Pancreas (tissue), 10 donors: ENCODE results near the gene C21orf58. TPM values are rescaled to one million over a fixed set of nuclear protein-coding genes. Genes with fewer than 3 reads are reported as not detected.

ENCODE experiments used
- ATAC-seq, 4 donors: fragments of 200-7000 bp; cut with Tn5 transposase; one replicate each; pipeline versions ENCODE4 v1.8.0 to v1.9.1; 2020; ENCODE audit warnings: mild to moderate bottlenecking in 4 of 4, moderate library complexity in 4 of 4
- DNase-seq, 6 donors: peaks; one replicate each; pipeline ENCODE4 v3.0.0-alpha.2; 2020
- FAIRE-seq: peaks from 2 replicates; lab custom pipeline; 2012; peaks lifted over from hg19 to GRCh38; lab: Jason Lieb, UNC
- H3K27ac ChIP-seq, 4 donors: fragments of 200-600 bp; sonication (generic); 1 replicate in 3 of 4; 2 replicates in 1 of 4; pipeline versions ENCODE4 v1.5.0 to v1.8.0; 2020
- H3K27me3 ChIP-seq, 4 donors: fragments of 200-600 bp; one replicate each; pipeline ENCODE4 v1.8.0; 2021
- H3K36me3 ChIP-seq, 3 donors: fragments of 200-600 bp; sonication (generic) in 1 of 3; one replicate each; pipeline versions ENCODE4 v1.5.0 to v1.8.0; 2020 to 2021
- H3K4me1 ChIP-seq, 3 donors: fragments of 200-600 bp; one replicate each; pipeline ENCODE4 v1.8.0; 2021
- H3K4me3 ChIP-seq, 4 donors: fragments of 200-600 bp; sonication (generic) in 2 of 4; one replicate each; pipeline versions ENCODE4 v1.5.0 to v1.8.0; 2020 to 2021
- H3K9me3 ChIP-seq, 4 donors: fragments of 200-600 bp; one replicate each; pipeline ENCODE4 v1.8.0; 2021
- WGBS, 2 donors: extraction: QIAGEN DNeasy Blood & Tissue Kit; methylation state at CpG; one replicate each; pipeline ENCODE4 v1.1.7; 2013; 5-methylcytosine and 5-hydroxymethylcytosine counted together
- intact Hi-C, 3 donors: fragments of 100-400 bp; cut with DNase I; formaldehyde crosslinking; loops; one replicate each; pipeline versions ENCODE4 v1.11.1 to v1.14.2; 2022
- polyA plus RNA-seq, 2 donors: library from polyadenylated mRNA; stranded (reverse); fragments of 200-250 nt; gene quantifications; one replicate each; pipeline ENCODE4 v1.2.3, GENCODE V29; 2013
- total RNA-seq, 6 donors: library from RNA; stranded (reverse); fragmentation: NEBNext Ultra II Directional in 4 of 6; extraction: Animal tissue kit (Norgen Biotek cat#: 25700) in 4 of 6; gene quantifications; one replicate each; pipeline versions ENCODE4 v1.2.1 to v1.2.4, GENCODE V29; 2021 to 2023
- TF ChIP-seq, protein P1 (sequence below), 4 donors: fragments of 200-600 bp; sonication (generic) in 3 of 4; IDR thresholded peaks; one replicate each; pipeline versions ENCODE4 v1.5.0 to v1.8.0; 2021; ENCODE audit warnings: antibody characterized with exemption in 4 of 4
- donor health status: healthy with polysubstance abuse.
- donor health status: DM: no; HTN: no; CAD: no; lungs with moderate emphysema.
- donor health status: DM: no; HTN: no; CAD: no.
- donor health status: control.
- donor health status: control.
- donor health status: Bipolar disorder and iron deficiency.
- donor health status: DM: yes; HTN: yes; CAD: no.
- donor health status: DM: no; HTN: no; CAD: no.
- donor health status: DM: no; HTN: no; CAD: no.
- donor health status: DM: yes; HTN: yes; CAD: no.

The C21orf58 gene
- total and polyA plus RNA-seq, 8 donors = 0.88 to 13.1 (median 2.7) TPM

DNA sequence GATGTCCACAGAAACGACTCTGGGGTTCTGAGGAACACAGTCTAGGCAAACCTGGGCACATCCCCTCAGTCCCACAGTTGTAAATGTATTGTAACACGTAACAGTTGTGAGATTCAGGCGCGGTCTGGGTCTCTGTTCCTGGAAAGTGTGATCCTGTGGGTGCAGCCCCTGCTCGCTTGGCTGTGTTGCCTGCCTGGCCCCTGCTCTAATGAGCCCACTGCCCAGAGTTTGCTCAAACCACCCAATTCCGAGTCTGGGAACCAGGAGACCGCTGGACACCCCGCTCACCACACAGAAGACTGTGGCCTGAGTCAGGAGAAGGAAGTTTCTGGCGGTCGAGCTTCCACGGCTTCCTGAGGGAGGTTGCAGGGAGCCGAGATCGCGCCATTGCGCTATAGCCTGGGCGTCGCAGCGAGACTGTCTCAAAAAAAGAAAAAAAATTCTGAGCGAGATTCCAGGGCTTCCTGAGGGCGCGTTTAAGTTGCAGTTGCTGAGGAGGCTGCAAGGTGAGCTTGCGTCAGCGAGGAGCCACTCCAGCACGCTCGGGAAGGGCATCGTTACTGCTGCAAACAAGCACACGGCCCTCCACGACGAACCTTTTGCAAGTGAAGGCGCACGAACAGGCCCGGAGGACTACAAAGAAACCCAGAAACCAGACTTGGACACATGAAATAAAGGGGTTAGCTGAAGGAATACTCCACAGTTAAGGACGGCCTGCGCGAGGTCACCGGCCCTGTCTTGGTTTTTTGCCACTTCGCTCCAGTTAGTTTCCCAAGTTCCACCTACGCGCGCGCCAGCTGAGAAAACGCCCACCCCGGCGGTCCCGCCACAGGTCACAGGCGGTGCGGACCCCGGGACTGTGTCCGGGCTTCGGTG is 1.1 kb downstream of the C21orf58 start:
- no peak for FAIRE-seq
- Histone ChIP-seq H3K27ac (no peak overlapping the region), H3K27me3 (no peaks in the 10 kb centered on the region), H3K36me3 (no peaks in the 10 kb centered on the region), H3K9me3 (no peaks in the 10 kb centered on the region), H3K4me1 (peaks cover 5 to 10% (median 10%) of the 10 kb centered on the region in 3 donors), H3K4me3 (peak overlapping the region; percentile 75 to 99 (median 91))
- ATAC-seq = no peak
- intact Hi-C loops = no loop called here
- TF ChIP-seq, protein P1, sequence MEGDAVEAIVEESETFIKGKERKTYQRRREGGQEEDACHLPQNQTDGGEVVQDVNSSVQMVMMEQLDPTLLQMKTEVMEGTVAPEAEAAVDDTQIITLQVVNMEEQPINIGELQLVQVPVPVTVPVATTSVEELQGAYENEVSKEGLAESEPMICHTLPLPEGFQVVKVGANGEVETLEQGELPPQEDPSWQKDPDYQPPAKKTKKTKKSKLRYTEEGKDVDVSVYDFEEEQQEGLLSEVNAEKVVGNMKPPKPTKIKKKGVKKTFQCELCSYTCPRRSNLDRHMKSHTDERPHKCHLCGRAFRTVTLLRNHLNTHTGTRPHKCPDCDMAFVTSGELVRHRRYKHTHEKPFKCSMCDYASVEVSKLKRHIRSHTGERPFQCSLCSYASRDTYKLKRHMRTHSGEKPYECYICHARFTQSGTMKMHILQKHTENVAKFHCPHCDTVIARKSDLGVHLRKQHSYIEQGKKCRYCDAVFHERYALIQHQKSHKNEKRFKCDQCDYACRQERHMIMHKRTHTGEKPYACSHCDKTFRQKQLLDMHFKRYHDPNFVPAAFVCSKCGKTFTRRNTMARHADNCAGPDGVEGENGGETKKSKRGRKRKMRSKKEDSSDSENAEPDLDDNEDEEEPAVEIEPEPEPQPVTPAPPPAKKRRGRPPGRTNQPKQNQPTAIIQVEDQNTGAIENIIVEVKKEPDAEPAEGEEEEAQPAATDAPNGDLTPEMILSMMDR (IDR thresholded peaks at IDR 0.05) = no peak
- DNase-seq = peak in 3 of 6 donors; percentile 30 to 56 (median 32)
- 7 to 9% methylated on average over 50 of the region's 50 CpGs for WGBS, 2 donors

DNA sequence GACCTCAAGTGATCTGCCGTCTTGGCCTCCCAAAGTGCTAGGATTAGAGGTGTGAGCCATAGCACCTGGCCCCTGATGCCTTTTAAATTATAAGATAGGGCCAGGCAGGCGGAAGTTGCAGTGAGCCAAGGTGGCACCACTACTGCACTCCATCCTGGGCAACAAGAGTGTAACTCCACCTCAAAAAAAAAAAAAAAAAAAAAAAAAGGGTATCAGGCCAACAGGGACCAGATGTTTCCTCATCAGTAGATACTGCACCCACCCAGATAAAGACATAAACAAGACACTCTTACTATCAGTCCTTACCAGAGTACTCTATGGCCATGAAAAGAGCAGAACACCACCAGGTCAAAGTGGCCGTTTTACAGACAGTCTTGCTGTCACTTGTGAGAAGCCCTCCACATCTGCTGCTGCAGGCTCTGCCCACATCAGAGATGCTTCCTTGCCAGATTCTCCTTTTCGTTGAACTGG is 3.3 kb downstream of the C21orf58 start:
- intact Hi-C loops = no loop called here
- TF ChIP-seq, protein P1 (IDR thresholded peaks at IDR 0.05) = no peak
- Histone ChIP-seq H3K4me3 (no peak overlapping the region), H3K9me3 (no peaks in the 10 kb centered on the region), H3K27ac (no peak overlapping the region), H3K4me1 (peaks cover 5 to 10% (median 10%) of the 10 kb centered on the region in 3 donors), H3K27me3 (no peaks in the 10 kb centered on the region), H3K36me3 (no peaks in the 10 kb centered on the region)
- WGBS, 2 donors = 72 to 76% methylated on average over 4 of the region's 4 CpGs
- no peak for ATAC-seq
- DNase-seq = no peak
- FAIRE-seq = no peak

DNA sequence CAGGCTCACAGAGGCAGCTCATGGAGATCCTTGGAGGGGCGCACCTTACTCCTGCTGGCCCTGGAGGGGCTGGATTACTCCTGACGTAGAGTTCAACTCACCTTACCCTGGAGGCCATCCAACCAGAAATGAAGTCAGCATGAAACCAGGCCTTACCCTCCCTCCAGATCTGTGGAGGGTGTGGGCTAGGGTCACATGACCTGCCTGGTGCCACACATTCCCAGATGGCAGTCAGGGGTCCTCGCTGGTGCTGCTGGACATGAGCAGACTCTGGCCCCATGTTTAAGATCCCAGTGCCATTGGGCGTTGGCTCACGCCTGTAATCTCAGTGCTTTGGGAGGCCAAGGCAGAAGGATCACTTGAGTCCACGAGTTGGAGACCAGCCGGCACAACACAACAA is 4.5 kb downstream of the C21orf58 start:
- FAIRE-seq = no peak

DNA sequence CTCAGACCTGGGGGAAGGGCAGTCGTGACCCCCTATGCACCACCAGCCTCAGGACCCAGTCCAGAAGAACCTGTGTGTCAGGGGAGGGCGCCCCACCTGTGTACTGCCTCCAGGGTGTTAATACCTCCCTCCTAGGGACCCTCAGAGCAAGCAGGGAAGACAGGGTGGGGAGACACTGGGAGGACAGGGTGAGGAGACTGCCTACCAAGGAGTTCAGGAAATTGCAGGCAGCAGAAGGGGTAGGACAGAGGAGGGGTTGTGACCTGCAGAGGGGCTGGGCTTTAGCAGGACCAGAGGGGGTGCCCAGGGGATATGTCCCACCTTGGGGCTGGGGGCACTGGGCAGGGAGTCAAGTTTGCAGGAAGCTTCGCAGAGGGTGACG is 5.2 kb downstream of the C21orf58 start:
- no peaks in the 10 kb centered on the region for H3K27me3 ChIP-seq
- TF ChIP-seq, protein P1 (IDR thresholded peaks at IDR 0.05) = no peak
- no peak overlapping the region for H3K4me3 ChIP-seq
- no peak for ATAC-seq
- no peak for FAIRE-seq
- no peaks in the 10 kb centered on the region for H3K9me3 ChIP-seq
- peaks cover 5 to 10% (median 10%) of the 10 kb centered on the region in 3 donors for H3K4me1 ChIP-seq
- intact Hi-C loops = no loop called here
- 85 to 90% methylated on average over 4 of the region's 4 CpGs for WGBS, 2 donors
- no peak overlapping the region for H3K27ac ChIP-seq
- DNase-seq = no peak
- H3K36me3 ChIP-seq = no peaks in the 10 kb centered on the region

More for the DNA sequence above, 4.5 kb downstream of the C21orf58 start:
- intact Hi-C loops = no loop called here
- no peak overlapping the region for H3K4me3 ChIP-seq
- no peak overlapping the region for H3K27ac ChIP-seq
- DNase-seq (no peak), ATAC-seq (no peak)
- TF ChIP-seq, protein P1 (IDR thresholded peaks at IDR 0.05) = no peak
- no peaks in the 10 kb centered on the region for H3K9me3 ChIP-seq
- no peaks in the 10 kb centered on the region for H3K36me3 ChIP-seq
- no peaks in the 10 kb centered on the region for H3K27me3 ChIP-seq
- H3K4me1 ChIP-seq = peaks cover 5 to 10% (median 10%) of the 10 kb centered on the region in 3 donors
- WGBS, 2 donors = 94 to 96% methylated on average over 7 of the region's 7 CpGs
